ENCODE measurements around the gene IFITM10.

DNA sequence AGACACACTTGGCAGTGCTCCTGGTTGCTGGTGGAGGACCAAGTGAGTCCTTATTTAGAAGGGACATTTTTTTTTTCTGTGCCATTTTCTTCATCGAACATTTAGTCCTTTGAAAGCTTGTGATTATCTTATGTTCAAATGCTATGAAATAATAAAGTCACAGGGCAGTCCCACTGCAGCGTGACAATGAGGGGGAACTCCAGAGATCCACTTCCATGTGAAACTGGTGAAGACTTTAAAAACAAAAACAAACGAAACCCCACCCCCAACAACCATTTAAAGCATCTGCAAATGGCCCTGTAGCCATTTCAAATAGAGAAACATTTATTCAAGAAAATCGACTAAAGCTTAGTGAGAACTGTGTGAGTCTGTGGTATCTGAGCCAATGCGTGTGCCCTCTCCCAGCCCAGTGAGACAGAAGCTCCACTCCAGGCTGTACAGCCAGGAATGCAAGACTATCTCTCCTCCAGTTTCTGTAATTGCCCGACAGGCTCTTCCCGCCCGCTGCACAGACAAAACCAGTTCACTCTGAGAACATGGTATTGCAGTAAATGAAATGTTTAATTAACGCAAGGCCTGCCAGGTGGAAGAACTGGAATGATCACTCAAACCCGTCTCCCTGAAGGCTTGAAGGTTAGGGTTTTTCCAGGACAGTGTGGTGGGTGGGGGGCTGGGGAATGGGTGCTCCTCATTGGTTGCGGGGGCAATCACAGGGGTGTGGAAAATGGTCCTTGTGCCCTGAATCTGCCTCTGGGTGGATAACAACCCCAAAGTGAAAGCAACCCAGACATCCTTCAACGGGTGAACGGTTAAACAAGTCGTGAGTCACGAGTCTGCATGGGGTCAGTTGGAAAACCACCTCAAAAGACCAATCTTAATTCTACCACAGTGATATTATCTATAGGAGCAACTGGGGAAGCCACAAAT is 45.0 kb downstream of the IFITM10 start:
- TF ChIP-seq, protein P1, sequence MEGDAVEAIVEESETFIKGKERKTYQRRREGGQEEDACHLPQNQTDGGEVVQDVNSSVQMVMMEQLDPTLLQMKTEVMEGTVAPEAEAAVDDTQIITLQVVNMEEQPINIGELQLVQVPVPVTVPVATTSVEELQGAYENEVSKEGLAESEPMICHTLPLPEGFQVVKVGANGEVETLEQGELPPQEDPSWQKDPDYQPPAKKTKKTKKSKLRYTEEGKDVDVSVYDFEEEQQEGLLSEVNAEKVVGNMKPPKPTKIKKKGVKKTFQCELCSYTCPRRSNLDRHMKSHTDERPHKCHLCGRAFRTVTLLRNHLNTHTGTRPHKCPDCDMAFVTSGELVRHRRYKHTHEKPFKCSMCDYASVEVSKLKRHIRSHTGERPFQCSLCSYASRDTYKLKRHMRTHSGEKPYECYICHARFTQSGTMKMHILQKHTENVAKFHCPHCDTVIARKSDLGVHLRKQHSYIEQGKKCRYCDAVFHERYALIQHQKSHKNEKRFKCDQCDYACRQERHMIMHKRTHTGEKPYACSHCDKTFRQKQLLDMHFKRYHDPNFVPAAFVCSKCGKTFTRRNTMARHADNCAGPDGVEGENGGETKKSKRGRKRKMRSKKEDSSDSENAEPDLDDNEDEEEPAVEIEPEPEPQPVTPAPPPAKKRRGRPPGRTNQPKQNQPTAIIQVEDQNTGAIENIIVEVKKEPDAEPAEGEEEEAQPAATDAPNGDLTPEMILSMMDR (conservative IDR thresholded peaks at IDR 0.05 in 1 of 2, IDR thresholded peaks at IDR 0.05 in 1 of 2; ENCODE audit: extremely low read depth in 1 of 2, insufficient read depth in 1 of 2, low read depth in 1 of 2, low read length in 2 of 2), result no peak
- TF ChIP-seq EZH2 (IDR thresholded peaks at IDR 0.05; ENCODE audit: borderline replicate concordance, low read length), result no peak

Measured in mammary epithelial cell (primary cell).